CD14-positive monocyte (primary cell): ENCODE results near the gene PAGE2. TPM values are rescaled to one million over a fixed set of nuclear protein-coding genes. Genes with fewer than 3 reads are reported as not detected.

Experiments
- DNase-seq, 3 donors: peaks; one replicate each; pipeline ENCODE4 v3.0.0-alpha.2; 2011 to 2022
- H2AFZ ChIP-seq: 2 replicates; pipeline ENCODE4 v1.6.0; 2012; ENCODE audit warnings: mild to moderate bottlenecking, low read depth, low read length, inconsistent platforms; ENCODE audit not compliant: insufficient read depth, poor library complexity, severe bottlenecking
- H3K27ac ChIP-seq, 2 donors: 1 replicate in 1 of 2; 2 replicates in 1 of 2; pipeline ENCODE4 v1.5.1; 2012 to 2013; ENCODE audit warnings: low read length in 2 of 2, control low read depth in 1 of 2, inconsistent platforms in 1 of 2, low read depth in 1 of 2, mild to moderate bottlenecking in 1 of 2
- H3K27me3 ChIP-seq, 2 donors: one replicate each; pipeline versions ENCODE4 v1.6.0 to v1.6.1; 2011 to 2013; ENCODE audit warnings: low read length in 2 of 2; ENCODE audit not compliant: control insufficient read depth in 2 of 2, insufficient read depth in 2 of 2
- H3K36me3 ChIP-seq, 2 donors: replicated peaks in 1 of 2; 1 replicate in 1 of 2; 2 replicates in 1 of 2; pipeline versions ENCODE4 v1.5.1 to v1.6.1; 2012 to 2013; ENCODE audit warnings: low read length in 2 of 2, control low read depth in 1 of 2, inconsistent platforms in 1 of 2, mild to moderate bottlenecking in 1 of 2; ENCODE audit not compliant: insufficient read depth in 2 of 2, control insufficient read depth in 1 of 2
- H3K4me1 ChIP-seq, 2 donors: 1 replicate in 1 of 2; 2 replicates in 1 of 2; pipeline versions ENCODE4 v1.5.1 to v1.6.1; 2012 to 2013; ENCODE audit warnings: low read length in 2 of 2, control low read depth in 1 of 2, inconsistent platforms in 1 of 2, mild to moderate bottlenecking in 1 of 2, moderate library complexity in 1 of 2; ENCODE audit not compliant: insufficient read depth in 2 of 2, control insufficient read depth in 1 of 2
- H3K4me2 ChIP-seq: replicated peaks from 2 replicates; pipeline ENCODE3; 2012; ENCODE audit warnings: low read length, moderate library complexity, mild to moderate bottlenecking; ENCODE audit not compliant: poor library complexity, severe bottlenecking; ENCODE audit errors: extremely low read depth
- H3K4me3 ChIP-seq, 3 experiments: fragments of 200-600 bp in 1 of 3; sonication (generic) in 1 of 3; replicated peaks in 1 of 3; 1 replicate in 2 of 3; 2 replicates in 1 of 3; pipeline ENCODE4 v1.5.1; 2011 to 2013; ENCODE audit warnings: low read length in 3 of 3, mild to moderate bottlenecking in 3 of 3, control low read depth in 2 of 3, low read depth in 2 of 3, inconsistent platforms in 1 of 3, moderate library complexity in 1 of 3
- H3K79me2 ChIP-seq: 2 replicates; pipeline ENCODE4 v1.6.0; 2012; ENCODE audit warnings: mild to moderate bottlenecking, control low read depth, inconsistent platforms, low read length, moderate library complexity; ENCODE audit not compliant: insufficient read depth
- H3K9ac ChIP-seq: 2 replicates; pipeline ENCODE4 v1.6.0; 2017; ENCODE audit warnings: low read length, mild to moderate bottlenecking; ENCODE audit not compliant: insufficient read depth, poor library complexity, severe bottlenecking
- H3K9me3 ChIP-seq, 2 donors: replicated peaks in 1 of 2; 1 replicate in 1 of 2; 2 replicates in 1 of 2; pipeline versions ENCODE4 v1.5.1 to v1.6.1; 2012 to 2013; ENCODE audit warnings: low read length in 2 of 2, control low read depth in 1 of 2; ENCODE audit not compliant: control insufficient read depth in 1 of 2, insufficient read depth in 1 of 2
- H4K20me1 ChIP-seq: 2 replicates; pipeline ENCODE4 v1.6.0; 2012; ENCODE audit warnings: mild to moderate bottlenecking, low read length, control low read depth, moderate library complexity; ENCODE audit not compliant: insufficient read depth
- H3K27ac Mint-ChIP-seq, 7 donors: one replicate each; pipeline ENCODE4 v1.8.0; 2020; ENCODE audit warnings: mild to moderate bottlenecking in 7 of 7, mixed read lengths in 7 of 7, moderate library complexity in 6 of 7, inconsistent platforms in 2 of 7
- H3K27me3 Mint-ChIP-seq, 3 donors: one replicate each; pipeline ENCODE4 v1.8.0; 2021 to 2022; ENCODE audit warnings: low read depth in 3 of 3, mild to moderate bottlenecking in 3 of 3, mixed read lengths in 3 of 3, moderate library complexity in 3 of 3, inconsistent platforms in 1 of 3
- H3K36me3 Mint-ChIP-seq, 2 donors: one replicate each; pipeline ENCODE4 v1.8.0; 2020; ENCODE audit warnings: mixed read lengths in 2 of 2, inconsistent platforms in 1 of 2, mild to moderate bottlenecking in 1 of 2
- H3K4me1 Mint-ChIP-seq: one replicate; pipeline ENCODE4 v1.8.0; 2020; ENCODE audit warnings: mild to moderate bottlenecking, mixed read lengths
- H3K4me3 Mint-ChIP-seq, 2 donors: one replicate each; pipeline ENCODE4 v1.8.0; 2020; ENCODE audit warnings: mild to moderate bottlenecking in 2 of 2, mixed read lengths in 2 of 2, moderate library complexity in 1 of 2
- H3K9me3 Mint-ChIP-seq, 7 donors: one replicate each; pipeline ENCODE4 v1.8.0; 2020 to 2022; ENCODE audit warnings: mixed read lengths in 7 of 7, mild to moderate bottlenecking in 6 of 7, moderate library complexity in 6 of 7, inconsistent platforms in 2 of 7
- CTCF ChIP-seq: fragments of 200-600 bp; IDR thresholded peaks from one replicate; pipeline ENCODE4 v1.8.0; 2022; ENCODE audit warnings: antibody characterized with exemption, mild to moderate bottlenecking
- WGBS: methylation state at CpG from one replicate; pipeline ENCODE4 v1.1.5; 2013; ENCODE audit warnings: missing lambda C conversion rate; ENCODE audit not compliant: insufficient coverage; 5-methylcytosine and 5-hydroxymethylcytosine counted together
- intact Hi-C, 2 donors: fragments of 100-400 bp; cut with micrococcal nuclease; formaldehyde crosslinking; loops; one replicate each; pipeline versions ENCODE4 v1.15.0 to v1.15.1; 2023
- polyA plus RNA-seq, 3 donors: library from polyadenylated mRNA; depleted of rRNA in 1 of 3; unstranded in 2 of 3; stranded (reverse) in 1 of 3; fragments of 300-500 nt in 2 of 3; fragments of >200 nt in 1 of 3; fragmentation: Illumina TruSeq in 2 of 3; gene quantifications; 1 replicate in 2 of 3; 2 replicates in 1 of 3; pipeline ENCODE4 v1.2.3, GENCODE V29; 2012 to 2021

PAGE2 gene
- polyA plus RNA-seq, 3 donors, result not detected

DNA sequence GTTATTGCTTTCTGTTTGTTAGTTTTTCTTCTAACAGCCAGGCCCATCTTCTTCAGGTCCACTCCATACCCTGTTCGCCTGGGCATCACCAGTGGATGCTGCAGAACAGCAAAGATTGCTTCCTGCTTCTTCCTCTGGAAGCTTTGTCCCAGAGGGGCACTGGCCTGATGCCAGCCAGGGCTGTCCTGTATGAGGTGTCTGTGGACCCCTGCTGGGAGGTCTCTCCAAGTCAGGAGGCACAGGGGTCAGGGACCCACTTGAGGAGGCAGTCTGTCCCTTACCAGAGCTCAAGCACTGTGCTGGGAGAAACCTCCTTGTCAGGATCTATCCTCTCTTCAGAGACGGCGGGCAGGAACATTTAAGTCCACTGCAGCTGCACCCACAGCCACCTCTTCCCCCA lies 16.5 kb upstream of the PAGE2 start:
- H3K27ac ChIP-seq, result no peak overlapping the region
- H3K4me3 ChIP-seq, result no peak overlapping the region
- Mint-ChIP-seq H3K4me1 (no peaks in the 10 kb centered on the region), H3K27ac (no peak overlapping the region), H3K4me3 (no peak overlapping the region), H3K36me3 (no peaks in the 10 kb centered on the region), H3K9me3 (peaks cover 4 to 19% (median 12%) of the 10 kb centered on the region in 7 donors), H3K27me3 (peaks cover 1 to 4% (median 3%) of the 10 kb centered on the region in 3 donors)
- H4K20me1 ChIP-seq, result no peaks in the 10 kb centered on the region
- H3K36me3 ChIP-seq, result no peaks in the 10 kb centered on the region
- H3K9me3 ChIP-seq, result no peaks in the 10 kb centered on the region
- intact Hi-C loops, result no loop called here
- no peak overlapping the region for H3K9ac ChIP-seq
- H2AFZ ChIP-seq, result no peak overlapping the region
- H3K4me1 ChIP-seq, result no peaks in the 10 kb centered on the region
- no peak overlapping the region for H3K4me2 ChIP-seq
- no peaks in the 10 kb centered on the region for H3K27me3 ChIP-seq
- no peaks in the 10 kb centered on the region for H3K79me2 ChIP-seq
- TF ChIP-seq CTCF, result no peak
- WGBS, result 100% methylated on average over 2 of the region's 3 CpGs
- DNase-seq, result no peak

DNA sequence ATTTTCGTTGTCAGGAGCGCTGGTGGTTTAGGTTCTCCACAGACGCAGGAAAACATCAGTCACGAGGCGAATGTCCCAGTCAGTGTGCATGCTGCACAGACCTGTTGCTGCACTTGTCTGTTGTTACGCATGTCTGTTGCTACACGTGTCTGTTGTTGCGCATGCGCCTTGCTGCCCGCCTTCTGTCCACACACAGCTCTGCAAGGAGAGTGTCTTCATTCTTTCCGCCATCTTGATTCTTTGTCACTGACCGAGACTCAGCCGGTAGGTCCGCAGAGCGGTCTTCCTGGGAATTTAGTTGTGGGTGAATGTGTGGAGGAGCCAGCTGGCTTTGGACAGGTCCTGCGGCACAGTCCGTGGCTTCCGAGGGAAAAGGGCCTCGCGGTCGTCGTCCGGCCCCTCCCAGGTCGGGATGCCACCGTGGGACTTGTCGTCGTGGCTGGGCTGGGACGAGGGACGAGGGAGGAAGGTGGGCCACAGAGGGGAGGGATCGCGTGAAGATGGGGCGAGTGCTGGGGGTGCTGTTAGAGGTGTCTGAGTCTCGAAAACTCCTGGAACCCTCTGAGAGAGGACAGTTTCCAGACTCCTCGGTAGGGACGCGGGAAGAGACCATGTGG lies 13.9 kb upstream of the PAGE2 start, which contains the start of gene PAGE2B:
Gene PAGE2B, plus strand, starts transcription at position 180 of the 617 bp plus-strand sequence. CDS start 1,012 bp downstream, outside the sequence.
- H3K27ac ChIP-seq, result no peak within 1 kb of the TSS
- TF ChIP-seq CTCF, result no peak
- H3K79me2 ChIP-seq, result no peaks in the 10 kb centered on the region
- H3K4me2 ChIP-seq, result no peak within 1 kb of the TSS
- intact Hi-C loops, result no loop called here
- no peaks in the 10 kb centered on the region for H3K9me3 ChIP-seq
- H3K4me1 ChIP-seq, result no peaks in the 10 kb centered on the region
- Mint-ChIP-seq H3K27ac (peak within 1 kb of the TSS in 1 of 7 donors; percentile 42), H3K36me3 (no peaks in the 10 kb centered on the region), H3K4me1 (no peaks in the 10 kb centered on the region), H3K4me3 (no peak within 1 kb of the TSS), H3K9me3 (peaks cover 4 to 16% (median 9%) of the 10 kb centered on the region in 7 donors), H3K27me3 (peaks cover 0 to 4% (median 1%) of the 10 kb centered on the region in 3 donors)
- no peak within 1 kb of the TSS for H2AFZ ChIP-seq
- DNase-seq, result no peak
- WGBS, result 98% methylated on average over 9 of the region's 36 CpGs
- no peak within 1 kb of the TSS for H3K9ac ChIP-seq
- H3K36me3 ChIP-seq, result no peaks in the 10 kb centered on the region
- H3K27me3 ChIP-seq, result no peaks in the 10 kb centered on the region
- H3K4me3 ChIP-seq, result no peak within 1 kb of the TSS
- no peaks in the 10 kb centered on the region for H4K20me1 ChIP-seq
